Panc1 (cell line): ENCODE results near the gene FAM20A.

Experiments used
- CTCF ChIP-seq: fragments of 450-650 bp; IDR thresholded peaks from 2 replicates; pipeline ENCODE4 v1.5.1; 2017; ENCODE audit warnings: mild to moderate bottlenecking
- REST ChIP-seq, 2 experiments: IDR thresholded peaks; 2 replicates each; pipeline ENCODE4 v1.6.1; 2011 to 2012; ENCODE audit warnings: low read depth in 2 of 2, control low read depth in 1 of 2, low read length in 1 of 2, mild to moderate bottlenecking in 1 of 2, moderate library complexity in 1 of 2; ENCODE audit not compliant: insufficient read depth in 1 of 2

DNA sequence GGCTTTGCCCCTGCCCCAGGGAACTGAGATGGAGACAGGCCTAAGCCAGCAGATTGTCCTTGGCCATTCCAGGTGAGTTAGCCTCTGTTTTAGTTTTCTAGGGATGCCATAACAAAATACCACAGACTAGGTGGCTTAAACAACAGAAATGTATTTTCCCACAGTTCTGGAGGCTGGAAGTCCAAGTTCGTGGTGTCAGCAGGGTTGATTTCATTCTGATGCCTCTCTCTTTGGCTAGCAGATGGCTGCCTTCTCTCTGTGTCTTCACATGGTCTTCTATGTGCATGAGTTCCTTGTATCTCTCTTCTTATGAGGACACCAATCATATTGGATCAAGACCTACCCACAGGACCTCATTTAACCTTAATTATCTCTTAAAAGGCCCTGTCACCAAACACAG lies 12.8 kb downstream of the FAM20A start:
- no peak for TF ChIP-seq REST (IDR thresholded peaks at IDR 0.05; ENCODE audit: insufficient read depth in 1 of 2, low read depth in 2 of 2, low read length in 1 of 2)
- no peak for TF ChIP-seq CTCF
